ENCODE measurements around the gene GAB3.

DNA sequence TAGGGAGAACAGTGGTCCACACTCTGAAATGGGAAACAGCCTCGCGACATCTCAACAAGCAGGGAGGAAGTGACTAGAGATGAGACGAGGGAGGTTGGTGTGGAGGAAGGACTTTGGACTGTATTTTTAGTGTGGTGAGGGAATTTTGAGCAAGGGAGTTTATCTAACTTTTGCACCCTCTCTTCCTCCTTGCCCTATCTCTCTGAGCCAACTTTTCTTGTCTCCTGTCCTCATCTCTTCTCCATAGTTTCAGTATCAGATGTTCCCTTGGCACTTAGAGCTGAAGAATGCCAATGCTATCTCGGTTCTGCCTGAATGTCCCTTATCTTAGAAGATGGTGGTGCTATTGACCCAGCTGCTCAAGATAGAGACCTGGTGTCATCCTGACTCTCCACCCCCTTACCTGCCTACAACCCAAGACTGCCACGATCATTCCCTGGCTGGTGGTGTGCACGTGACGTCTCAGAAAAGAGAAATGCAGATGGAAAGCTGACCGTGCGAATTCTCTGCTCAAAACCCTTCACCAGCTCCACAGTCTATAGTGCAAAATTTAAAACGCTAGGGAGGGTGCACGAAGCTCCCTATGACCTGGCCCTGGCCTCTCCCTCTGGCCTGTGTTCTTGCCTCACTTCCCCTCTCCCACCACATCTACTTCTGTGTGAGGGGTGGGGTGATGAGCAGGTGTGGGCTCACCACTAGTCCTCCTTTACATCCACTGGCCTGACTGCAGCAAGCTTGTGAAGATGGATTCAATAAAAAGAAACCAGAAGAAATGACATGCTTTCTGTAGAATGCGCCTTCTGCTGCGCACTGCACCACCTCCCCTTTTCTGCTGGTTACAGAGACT, 33.5 kb upstream of the GAB3 start:
- TF ChIP-seq, protein P1, sequence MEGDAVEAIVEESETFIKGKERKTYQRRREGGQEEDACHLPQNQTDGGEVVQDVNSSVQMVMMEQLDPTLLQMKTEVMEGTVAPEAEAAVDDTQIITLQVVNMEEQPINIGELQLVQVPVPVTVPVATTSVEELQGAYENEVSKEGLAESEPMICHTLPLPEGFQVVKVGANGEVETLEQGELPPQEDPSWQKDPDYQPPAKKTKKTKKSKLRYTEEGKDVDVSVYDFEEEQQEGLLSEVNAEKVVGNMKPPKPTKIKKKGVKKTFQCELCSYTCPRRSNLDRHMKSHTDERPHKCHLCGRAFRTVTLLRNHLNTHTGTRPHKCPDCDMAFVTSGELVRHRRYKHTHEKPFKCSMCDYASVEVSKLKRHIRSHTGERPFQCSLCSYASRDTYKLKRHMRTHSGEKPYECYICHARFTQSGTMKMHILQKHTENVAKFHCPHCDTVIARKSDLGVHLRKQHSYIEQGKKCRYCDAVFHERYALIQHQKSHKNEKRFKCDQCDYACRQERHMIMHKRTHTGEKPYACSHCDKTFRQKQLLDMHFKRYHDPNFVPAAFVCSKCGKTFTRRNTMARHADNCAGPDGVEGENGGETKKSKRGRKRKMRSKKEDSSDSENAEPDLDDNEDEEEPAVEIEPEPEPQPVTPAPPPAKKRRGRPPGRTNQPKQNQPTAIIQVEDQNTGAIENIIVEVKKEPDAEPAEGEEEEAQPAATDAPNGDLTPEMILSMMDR (IDR thresholded peaks at IDR 0.05 in 2 of 3, conservative IDR thresholded peaks at IDR 0.05 in 1 of 3; ENCODE audit: borderline replicate concordance in 1 of 3, insufficient read depth in 1 of 3, low read depth in 2 of 3, low read length in 2 of 3) = no peak
- TF ChIP-seq POLR2A (IDR thresholded peaks at IDR 0.05; ENCODE audit: borderline replicate concordance, extremely low read depth, insufficient read depth, insufficient read length) (no peak), RAD21 (IDR thresholded peaks at IDR 0.05; ENCODE audit: low read depth) (no peak), FOSL1 (IDR thresholded peaks at IDR 0.05; ENCODE audit: low read depth) (no peak), SP1 (IDR thresholded peaks at IDR 0.05; ENCODE audit: low read depth) (no peak), POLR2AphosphoS5 (IDR thresholded peaks at IDR 0.05; ENCODE audit: low read depth, low read length) (no peak), ELF1 (IDR thresholded peaks at IDR 0.05; ENCODE audit: borderline replicate concordance, low read depth) (no peak), EZH2 (IDR thresholded peaks at IDR 0.05) (no peak)
- TF ChIP-seq, protein P2, sequence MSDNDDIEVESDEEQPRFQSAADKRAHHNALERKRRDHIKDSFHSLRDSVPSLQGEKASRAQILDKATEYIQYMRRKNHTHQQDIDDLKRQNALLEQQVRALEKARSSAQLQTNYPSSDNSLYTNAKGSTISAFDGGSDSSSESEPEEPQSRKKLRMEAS (IDR thresholded peaks at IDR 0.05) = no peak

All from HCT116 (cell line).